Ecto neural progenitor cell (in vitro differentiated cells): ENCODE results near the gene FBN1.

Experiments
- DNase-seq: peaks from one replicate; pipeline ENCODE4 v3.0.0-alpha.2; 2018; ENCODE audit warnings: low spot score

Gene FBN1

GRCh38 chr15:48652510-48653076 is 7.1 kb upstream of the FBN1 start:
- DNase-seq: no peak

- no peak for DNase-seq
Observed at GRCh38 chr15:48650931-48651330, 5.4 kb upstream of the FBN1 start.

- no peak for DNase-seq
Observed at GRCh38 chr15:48647962-48648361, 2.5 kb upstream of the FBN1 start.

GRCh38 chr15:48646331-48646730 is 822 bp upstream of the FBN1 start:
- no peak for DNase-seq

GRCh38 chr15:48644827-48645557 is 517 bp downstream of the FBN1 start:
- peak; percentile 81 for DNase-seq

- no peak for DNase-seq
Observed at GRCh38 chr15:48644467-48644826, 1.1 kb downstream of the FBN1 start.

GRCh38 chr15:48643776-48644466 is 1.6 kb downstream of the FBN1 start:
- no peak for DNase-seq

- DNase-seq: no peak
Observed at GRCh38 chr15:48643206-48643605, 2.3 kb downstream of the FBN1 start.

- no peak for DNase-seq
Observed at GRCh38 chr15:48642795-48643194, 2.7 kb downstream of the FBN1 start.

GRCh38 chr15:48641416-48641815 is 4.1 kb downstream of the FBN1 start:
- no peak for DNase-seq

- no peak for DNase-seq
Observed at GRCh38 chr15:48638963-48639362, 6.5 kb downstream of the FBN1 start.

GRCh38 chr15:48637639-48638038 is 7.9 kb downstream of the FBN1 start:
- DNase-seq: no peak

GRCh38 chr15:48636511-48636910 is 9.0 kb downstream of the FBN1 start:
- DNase-seq: no peak

GRCh38 chr15:48634893-48635292 is 10.6 kb downstream of the FBN1 start:
- DNase-seq: no peak

GRCh38 chr15:48634096-48634495 is 11.4 kb downstream of the FBN1 start:
- DNase-seq: no peak

GRCh38 chr15:48632651-48633050 is 12.9 kb downstream of the FBN1 start:
- DNase-seq: no peak

- DNase-seq: no peak
Observed at GRCh38 chr15:48631176-48631770, 14.2 kb downstream of the FBN1 start.

- no peak for DNase-seq
Observed at GRCh38 chr15:48630245-48630644, 15.3 kb downstream of the FBN1 start.

GRCh38 chr15:48628832-48629231 is 16.7 kb downstream of the FBN1 start:
- DNase-seq: no peak

- no peak for DNase-seq
Observed at GRCh38 chr15:48627260-48627940, 18.1 kb downstream of the FBN1 start.

- DNase-seq: no peak
Observed at GRCh38 chr15:48625126-48625525, 20.4 kb downstream of the FBN1 start.

GRCh38 chr15:48624700-48625099 is 20.8 kb downstream of the FBN1 start:
- DNase-seq: no peak

GRCh38 chr15:48623456-48623855 is 22.1 kb downstream of the FBN1 start:
- no peak for DNase-seq
